NCI-H2171 treated with DMSO at 0.1 percent for 48 hours (cell line): Measurements from ENCODE around the gene CAPRIN2.

ENCODE experiments used
- DNase-seq: peaks from one replicate; lab custom pipeline; 2025; lab: John Stamatoyannopoulos, UW

Gene CAPRIN2

DNA sequence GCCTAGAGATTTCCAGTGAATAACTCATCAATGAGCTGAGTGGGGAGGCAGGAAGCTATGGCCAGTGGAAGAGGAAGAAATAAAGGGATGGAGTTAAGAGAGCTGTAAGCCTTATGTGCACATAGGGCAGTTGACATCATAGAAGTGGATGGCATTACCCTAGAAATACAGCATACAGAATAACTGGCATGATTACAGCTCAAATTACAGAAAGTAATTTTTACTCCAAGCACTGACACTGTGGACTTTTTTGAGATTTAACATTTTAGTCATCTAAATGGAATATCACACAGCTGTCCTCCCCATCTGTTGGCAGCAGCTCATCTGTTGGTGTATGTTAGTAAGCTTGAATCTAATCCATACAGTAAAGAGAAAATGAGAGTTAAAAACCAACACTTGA lies 53.7 kb downstream of the CAPRIN2 start:
- DNase-seq = peak; percentile 64

DNA sequence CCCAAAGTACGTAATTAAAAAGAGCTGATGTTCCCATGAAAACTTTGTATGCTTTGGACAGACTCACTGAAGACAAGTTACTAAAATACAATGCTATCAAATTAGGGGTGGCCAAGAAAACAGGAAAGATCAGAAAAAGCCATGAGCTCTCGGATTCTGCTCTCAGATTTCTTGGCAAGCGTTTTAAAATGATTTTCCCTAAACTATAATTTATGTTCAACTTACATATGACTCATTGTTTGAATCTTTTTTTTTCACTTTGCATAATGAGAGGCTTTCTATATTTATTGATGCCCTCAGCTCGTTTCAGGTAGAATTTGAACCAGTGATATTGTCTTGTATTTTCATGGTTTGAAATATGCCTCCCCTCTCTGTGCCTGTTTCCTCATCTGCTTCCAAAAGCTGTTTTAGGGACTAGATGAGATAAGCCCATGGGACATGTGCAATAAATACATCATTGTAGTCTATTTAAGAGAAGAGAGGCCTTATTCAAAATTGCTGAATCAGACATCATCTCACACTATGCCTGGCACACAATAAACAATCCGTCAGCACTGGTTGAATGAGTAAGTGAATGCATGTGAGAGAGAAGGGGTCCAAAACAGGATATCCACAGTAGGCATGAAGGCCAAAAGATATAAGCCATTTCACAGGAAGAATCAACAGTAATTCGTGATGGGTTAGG lies 54.4 kb downstream of the CAPRIN2 start:
- DNase-seq = no peak

DNA sequence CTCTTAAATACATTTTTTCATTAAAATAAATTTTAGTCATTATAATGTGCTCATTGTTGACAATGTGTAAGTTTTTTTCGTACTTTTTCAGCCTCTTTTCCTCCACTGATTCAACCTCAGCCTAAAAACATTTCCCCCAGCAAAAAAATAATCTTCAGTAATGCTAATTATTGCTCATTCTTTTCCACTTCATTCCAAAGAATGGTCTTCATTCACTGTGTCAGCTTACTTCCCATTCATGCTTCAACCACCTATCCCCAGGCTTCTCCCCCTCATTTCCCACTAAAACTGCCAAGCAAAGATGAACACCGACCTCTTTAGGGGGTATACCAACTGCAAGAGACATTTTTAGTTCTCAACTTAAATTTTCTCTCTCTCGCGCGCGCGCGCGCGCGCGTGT lies 56.4 kb downstream of the CAPRIN2 start:
- DNase-seq = no peak

DNA sequence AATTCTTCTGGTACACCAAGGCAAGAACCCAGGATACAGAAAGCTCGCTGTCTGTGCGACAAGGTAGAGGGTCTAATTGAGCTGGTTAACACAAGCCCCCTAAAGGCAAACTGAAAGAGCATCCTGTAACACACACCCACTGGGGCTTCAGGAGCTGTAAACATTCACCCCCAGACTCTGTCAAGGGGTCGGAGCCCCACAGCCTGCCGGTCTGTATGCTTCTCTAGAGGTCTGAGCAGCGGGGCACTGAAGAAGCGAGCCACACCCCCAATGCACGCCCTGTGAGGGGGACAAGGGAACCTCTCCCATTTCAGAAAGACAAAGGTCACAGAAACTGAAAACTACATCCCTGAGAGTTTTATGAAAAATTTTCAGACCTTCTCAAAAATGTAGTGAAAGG lies 57.8 kb downstream of the CAPRIN2 start:
- no peak for DNase-seq

DNA sequence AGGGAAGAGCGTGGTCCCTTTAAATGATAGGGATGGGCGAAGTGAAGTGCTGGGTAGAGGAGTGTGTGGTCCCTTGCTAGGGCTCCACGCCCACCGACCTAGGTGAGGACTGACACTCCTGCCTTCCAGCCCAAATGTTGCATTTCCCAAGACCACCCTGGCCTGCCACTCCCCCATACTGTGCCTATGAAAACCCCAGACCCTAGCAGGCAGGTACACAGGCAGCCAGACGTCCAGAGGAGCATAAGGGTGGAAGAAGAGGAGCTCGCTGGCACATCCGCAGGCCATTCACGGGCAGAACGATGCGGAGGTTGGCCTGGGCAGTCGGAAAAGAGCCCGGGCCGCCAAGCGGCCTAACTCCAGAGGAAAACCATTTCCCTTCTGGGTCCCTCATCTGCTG lies 58.3 kb downstream of the CAPRIN2 start:
- no peak for DNase-seq

DNA sequence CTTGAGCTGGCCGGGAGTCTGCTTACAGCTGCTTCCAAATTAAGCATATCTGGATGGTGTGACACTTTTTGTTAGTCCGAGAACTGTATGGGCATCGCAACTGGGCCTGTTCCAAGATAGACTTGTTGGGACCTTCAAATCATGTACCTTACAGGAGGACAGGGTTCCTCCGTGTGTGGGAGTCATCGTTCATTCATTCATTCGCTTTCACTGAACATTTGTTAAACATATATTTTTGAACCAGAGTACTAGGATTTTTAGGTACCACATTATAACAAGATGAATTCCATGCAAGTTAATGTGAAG lies 58.7 kb downstream of the CAPRIN2 start:
- DNase-seq = no peak

DNA sequence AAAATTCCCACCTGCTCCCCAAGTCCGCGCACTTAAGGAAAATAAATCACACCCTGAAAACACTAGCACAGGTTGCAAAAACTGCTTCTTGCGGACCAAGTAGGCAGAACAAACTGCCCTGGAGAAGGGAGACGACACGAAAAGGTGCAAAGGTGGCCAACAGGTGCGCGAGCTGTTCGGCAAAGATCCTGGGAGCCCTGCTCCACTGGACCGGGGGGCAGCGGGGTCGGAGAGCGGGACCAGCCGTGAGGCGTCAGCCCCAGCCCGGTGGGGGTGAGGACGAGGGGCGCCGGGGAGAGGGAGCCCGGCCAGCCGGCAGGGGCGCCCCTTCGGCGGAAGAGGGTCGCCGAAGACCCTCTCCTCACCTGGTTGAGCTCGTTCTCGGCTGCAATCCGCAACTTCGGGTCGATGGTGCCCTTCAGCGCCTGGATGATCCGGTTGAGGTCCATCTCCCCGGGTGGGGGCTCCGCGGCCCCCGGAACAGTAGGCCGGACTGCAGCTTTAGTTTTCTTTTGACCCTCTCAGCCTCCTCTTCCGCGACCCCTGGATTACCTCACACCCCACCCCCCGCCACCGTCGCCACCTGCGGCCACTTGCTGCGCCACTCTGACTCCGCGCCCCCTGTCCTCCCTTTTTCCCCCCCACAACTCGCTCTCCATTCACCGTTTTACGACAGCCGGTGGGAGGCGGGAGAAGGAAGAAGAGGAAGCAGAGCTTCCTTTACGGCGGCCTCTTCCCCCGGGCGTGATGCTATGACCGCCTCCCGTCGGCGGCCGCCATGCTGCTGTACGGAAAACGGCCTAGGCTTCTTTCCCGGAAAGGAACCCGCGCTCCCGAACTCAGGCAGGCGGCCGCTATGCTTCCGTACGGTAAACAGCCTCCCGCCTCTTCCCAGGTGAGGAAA lies 59.3 kb downstream of the CAPRIN2 start, which contains the start of gene IPO8:
TSS of gene IPO8 (minus strand) at position 671 of the 904 bp plus-strand sequence. CDS start at position 449, 222 bp downstream.
- DNase-seq = peak; percentile 96

DNA sequence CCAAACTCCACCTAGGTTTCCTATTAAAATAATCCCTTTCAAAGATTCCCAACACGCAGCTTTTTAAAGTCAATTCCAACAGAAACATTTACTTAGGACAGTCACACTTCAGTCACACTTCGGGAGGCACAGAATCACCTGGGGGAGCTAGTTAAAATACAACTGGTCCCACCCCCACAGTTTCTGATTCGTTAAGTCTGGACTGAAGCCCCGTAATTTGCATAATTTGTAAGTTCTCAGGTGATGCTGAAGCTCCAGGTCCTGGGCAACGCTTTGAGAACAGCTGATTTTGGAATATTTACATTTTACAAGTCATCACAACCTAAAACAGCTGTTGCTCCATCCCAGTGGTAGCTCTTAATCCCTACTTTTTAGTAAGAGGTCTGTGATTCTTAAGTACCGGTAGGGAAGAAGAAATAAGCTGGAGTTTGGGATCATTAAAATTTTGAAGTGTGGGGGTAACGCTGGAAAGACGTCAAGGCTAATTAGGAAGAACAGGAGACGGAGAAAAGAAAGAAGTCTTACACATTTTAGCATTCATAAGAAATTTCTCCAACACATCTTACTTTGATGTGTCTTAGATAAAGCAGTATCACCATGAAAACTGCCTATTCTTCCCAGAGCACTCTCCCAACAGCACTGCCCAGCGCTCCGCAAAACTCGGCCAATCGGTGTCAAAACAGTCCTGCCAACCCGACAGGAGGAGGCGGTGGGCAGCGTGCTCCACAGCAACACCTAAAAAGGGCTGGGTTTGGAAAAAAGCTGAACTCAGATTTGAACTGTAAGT lies 60.1 kb downstream of the CAPRIN2 start:
- peak; percentile 77 for DNase-seq

DNA sequence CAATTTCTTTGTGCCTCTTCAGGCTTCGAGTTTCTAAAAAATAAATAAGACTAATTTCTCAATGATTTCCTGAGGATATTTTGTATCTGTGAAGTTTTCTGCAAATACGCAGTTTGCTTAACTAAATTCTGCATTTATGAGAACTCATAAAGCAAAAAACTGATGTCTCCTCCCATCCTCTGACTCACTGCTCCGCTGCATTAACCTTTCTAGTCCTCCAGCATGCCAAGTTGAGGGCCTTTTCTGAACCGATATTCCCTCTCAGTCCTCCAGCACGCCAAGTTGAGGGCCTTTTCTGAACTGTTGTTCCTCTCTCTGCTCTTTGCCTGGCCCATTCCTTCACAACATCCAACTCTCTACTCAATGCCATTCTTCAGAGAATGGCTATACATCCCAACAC lies 62.3 kb downstream of the CAPRIN2 start:
- DNase-seq = no peak

DNA sequence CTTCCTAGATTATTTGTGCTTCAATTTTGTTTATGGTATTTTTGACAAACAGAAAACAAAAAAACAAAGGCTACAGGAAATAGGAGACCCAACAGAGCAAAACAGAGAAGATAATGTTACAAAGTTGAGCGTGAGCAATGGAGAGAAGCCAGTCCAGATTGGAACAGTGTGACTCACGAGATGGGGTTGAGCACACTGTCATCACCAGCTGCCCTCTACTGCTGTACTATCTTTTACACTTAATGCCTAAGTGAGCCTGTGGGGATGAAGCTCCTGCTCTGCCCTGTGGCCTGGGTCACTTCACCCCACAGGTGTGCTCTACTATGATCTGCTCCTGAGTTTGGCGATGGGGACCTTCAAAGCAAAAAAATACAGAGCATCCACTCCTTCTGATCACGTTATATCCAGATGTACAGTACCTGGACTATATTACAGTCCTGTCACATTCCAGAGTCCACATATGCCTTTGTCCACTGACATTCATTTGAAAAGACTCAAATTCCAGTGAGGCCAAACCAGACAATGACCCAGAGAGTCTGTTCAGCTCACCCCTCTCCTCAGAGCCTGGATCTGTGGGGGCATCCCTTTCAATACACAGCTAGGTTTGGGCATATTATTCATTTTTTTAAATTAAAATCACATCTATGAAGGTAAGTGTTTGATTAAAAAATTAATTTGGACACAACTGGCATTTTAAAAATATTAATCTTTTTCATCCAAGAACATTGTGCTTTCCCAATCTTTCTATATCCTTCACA lies 63.5 kb downstream of the CAPRIN2 start:
- DNase-seq = peak; percentile 88

DNA sequence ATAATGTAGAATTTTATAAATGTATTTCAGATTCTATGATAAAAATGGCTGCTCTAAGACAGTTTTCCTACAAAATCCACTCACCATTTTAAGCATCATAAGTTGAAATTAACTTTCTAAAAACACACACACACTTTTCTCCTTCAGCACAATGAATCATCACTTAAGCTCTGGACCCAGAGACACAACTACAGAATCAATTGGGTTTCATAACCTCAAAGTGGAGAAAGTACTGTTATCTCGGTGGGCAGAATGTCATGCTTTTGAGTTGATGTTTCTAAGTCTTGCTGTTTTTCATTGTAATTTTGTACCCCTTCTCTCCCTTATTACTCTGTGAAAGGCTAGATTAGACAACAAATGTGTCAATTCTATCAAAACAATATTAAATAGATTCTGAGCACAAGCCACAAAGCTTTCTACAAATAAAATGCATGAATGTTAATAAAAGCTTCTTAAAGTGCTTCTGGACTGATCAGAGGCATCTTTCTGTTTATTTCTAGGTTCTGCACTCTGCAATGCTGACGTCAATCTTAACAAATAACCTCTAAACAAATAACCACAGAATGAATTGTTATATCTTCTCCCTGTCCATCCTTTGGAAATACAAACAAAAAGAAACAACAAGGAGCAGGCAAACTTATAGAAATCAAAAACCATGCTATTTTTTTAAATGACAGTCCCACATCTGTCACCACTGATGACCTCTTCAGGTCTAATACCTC lies 67.3 kb downstream of the CAPRIN2 start:
- no peak for DNase-seq

DNA sequence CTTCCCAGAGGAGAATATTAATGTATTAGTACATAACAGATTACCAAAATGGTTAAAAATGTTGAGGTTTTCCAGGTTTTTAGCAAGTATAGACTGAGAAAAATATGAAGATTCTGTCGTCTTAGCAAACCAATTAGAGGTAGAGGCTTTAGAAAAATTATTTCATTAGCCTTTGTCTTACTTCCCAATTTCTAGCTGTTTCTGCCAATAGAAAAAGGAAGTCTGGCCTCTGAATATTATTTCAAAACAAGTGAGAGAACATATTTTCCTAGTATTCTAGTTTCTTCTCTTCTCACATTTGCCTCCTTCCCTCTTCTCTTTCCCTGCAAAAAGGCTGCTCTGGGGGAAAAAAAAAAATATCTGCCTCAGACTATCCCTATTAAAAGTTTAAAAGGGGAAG lies 75.5 kb downstream of the CAPRIN2 start:
- no peak for DNase-seq

DNA sequence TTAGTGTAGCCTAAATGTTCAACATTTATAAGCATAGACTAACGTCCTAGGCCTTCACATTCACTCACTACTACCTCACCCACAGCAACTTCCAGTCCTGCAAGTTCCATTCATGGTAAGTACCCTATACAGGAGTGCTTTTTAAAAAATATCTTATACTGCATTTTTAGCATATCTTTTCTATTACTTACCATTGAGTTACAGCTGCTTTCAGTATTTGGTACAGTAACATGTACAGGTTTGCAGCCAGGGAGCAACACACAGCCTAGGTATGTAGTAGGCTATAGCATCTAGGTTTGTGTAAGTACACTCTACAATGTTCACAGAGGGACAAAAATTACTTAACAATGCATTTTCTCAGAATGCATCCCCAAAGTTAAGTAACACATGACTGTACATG lies 76.5 kb downstream of the CAPRIN2 start:
- DNase-seq = no peak

DNA sequence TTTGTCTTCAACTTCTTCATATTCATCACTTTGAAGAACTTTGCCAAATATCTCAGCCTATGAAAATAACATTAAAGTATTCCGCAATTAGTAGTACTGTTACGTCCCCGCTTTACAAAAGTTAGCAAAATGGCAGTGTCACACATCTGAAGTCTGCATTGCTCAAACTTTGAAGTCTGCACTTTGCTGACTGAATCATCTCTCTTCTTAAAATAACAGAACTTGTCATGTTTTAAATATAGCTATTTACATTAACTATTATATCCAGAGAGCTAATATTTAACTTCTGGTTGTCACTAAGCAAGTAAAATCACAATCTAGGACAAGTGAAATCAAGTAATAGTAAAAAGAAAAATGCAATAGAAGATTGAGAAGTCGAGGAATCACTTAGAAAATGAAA lies 93.5 kb downstream of the CAPRIN2 start:
- no peak for DNase-seq
